ENCODE measurements around the gene RIPK1.

GRCh38 chr6:3088446-3088845 is 20.2 kb downstream of the RIPK1 start:
- TF ChIP-seq CTCF (IDR thresholded peaks at IDR 0.05; ENCODE audit: low read depth, low read length) (no peak), EZH2phosphoT487 (IDR thresholded peaks at IDR 0.05; ENCODE audit: low read depth) (no peak)

Data from OCI-LY3 (cell line).